DOHH2 (cell line): ENCODE results near the gene TNFRSF19.

Experiments used
- EZH2phosphoT487 ChIP-seq: fragments of 200-600 bp; sonication (generic); IDR thresholded peaks from 2 replicates; pipeline ENCODE4 v1.6.1; 2017; ENCODE audit warnings: borderline replicate concordance, mild to moderate bottlenecking, antibody characterized with exemption, low read length, moderate library complexity, mixed read lengths
- TF ChIP-seq, protein P1 (sequence below): fragments of 200-600 bp; sonication (generic); IDR thresholded peaks from one replicate; pipeline ENCODE4 v1.5.1; 2014; ENCODE audit warnings: antibody characterized with exemption, mild to moderate bottlenecking, low read depth, low read length; ENCODE audit not compliant: poor library complexity, severe bottlenecking

DNA sequence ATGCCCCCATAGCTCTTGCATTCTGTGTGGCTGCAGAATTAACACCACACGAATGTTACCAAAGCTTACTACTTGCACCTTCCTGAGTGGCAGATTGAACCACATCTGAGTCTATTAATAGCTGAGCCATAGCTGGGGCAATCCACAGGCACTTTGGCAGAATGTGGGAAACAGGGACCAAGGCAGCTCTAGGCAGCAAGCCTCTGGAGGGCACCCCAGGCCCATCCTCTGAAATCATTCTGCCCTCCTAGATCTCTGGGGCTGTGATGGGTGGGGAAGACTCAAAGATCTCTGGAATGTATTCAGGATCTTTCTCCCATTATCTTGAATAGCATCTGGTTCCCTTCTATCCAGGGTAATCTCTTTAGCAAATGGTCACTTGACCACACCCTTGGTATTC is 139.3 kb downstream of the TNFRSF19 start:
- TF ChIP-seq, protein P1, sequence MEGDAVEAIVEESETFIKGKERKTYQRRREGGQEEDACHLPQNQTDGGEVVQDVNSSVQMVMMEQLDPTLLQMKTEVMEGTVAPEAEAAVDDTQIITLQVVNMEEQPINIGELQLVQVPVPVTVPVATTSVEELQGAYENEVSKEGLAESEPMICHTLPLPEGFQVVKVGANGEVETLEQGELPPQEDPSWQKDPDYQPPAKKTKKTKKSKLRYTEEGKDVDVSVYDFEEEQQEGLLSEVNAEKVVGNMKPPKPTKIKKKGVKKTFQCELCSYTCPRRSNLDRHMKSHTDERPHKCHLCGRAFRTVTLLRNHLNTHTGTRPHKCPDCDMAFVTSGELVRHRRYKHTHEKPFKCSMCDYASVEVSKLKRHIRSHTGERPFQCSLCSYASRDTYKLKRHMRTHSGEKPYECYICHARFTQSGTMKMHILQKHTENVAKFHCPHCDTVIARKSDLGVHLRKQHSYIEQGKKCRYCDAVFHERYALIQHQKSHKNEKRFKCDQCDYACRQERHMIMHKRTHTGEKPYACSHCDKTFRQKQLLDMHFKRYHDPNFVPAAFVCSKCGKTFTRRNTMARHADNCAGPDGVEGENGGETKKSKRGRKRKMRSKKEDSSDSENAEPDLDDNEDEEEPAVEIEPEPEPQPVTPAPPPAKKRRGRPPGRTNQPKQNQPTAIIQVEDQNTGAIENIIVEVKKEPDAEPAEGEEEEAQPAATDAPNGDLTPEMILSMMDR, result no peak
- TF ChIP-seq EZH2phosphoT487, result no peak
